ENCODE measurements around the gene INF2. TPM values are rescaled to one million over a fixed set of nuclear protein-coding genes. Genes with fewer than 3 reads are reported as not detected.
"Not testable (repeated sequence)": the region's sequence is repeated elsewhere in the genome, so short reads cannot be mapped to it uniquely, and the experiment has no call there.

Gene INF2
- total and polyA plus RNA-seq, 9 of the 15 experiments (the other 6 are each of a cell fraction or from before 2014, with no cell fraction given): 0.56 to 31.3 (median 7.8) TPM

- Histone ChIP-seq H3K36me3 (ENCODE audit: control insufficient read depth, insufficient read depth, low read length) (no peaks in the 10 kb centered on the region), H3K4me3 (no peak overlapping the region), H3K27me3 (ENCODE audit: control insufficient read depth in 2 of 2, insufficient read depth in 2 of 2, low read length in 2 of 2) (peaks cover 3 to 44% of the 10 kb centered on the region in 2 experiments; a peak in 4 of 5 replicates), H2AFZ (ENCODE audit: low read depth, low read length) (no peak overlapping the region), H3K4me1 (replicated peaks in 1 of 2; ENCODE audit: control insufficient read depth in 2 of 2, insufficient read depth in 2 of 2, low read length in 2 of 2) (peaks cover 0 to 18% of the 10 kb centered on the region in 2 experiments; a peak in 2 of 5 replicates), H3K4me2 (ENCODE audit: insufficient read depth, low read length) (no peak overlapping the region), H4K20me1 (replicated peaks; ENCODE audit: control insufficient read depth, insufficient read depth, low read length) (no peaks in the 10 kb centered on the region), H3K9ac (ENCODE audit: insufficient read depth in 1 of 2, low read depth in 2 of 2, low read length in 2 of 2) (no peak overlapping the region), H3K79me2 (ENCODE audit: control insufficient read depth, insufficient read depth, low read length) (no peaks in the 10 kb centered on the region), H3K9me3 (replicated peaks; ENCODE audit: control insufficient read depth, insufficient read depth, low read depth, low read length) (no peaks in the 10 kb centered on the region), H3K27ac (ENCODE audit: extremely low read depth, low read depth, low read length) (no peak overlapping the region), H3K9me1 (ENCODE audit: control insufficient read depth, insufficient read depth, low read length) (no peaks in the 10 kb centered on the region)
- TF ChIP-seq ZNF324 (CRISPR knock-in tag; IDR thresholded peaks at IDR 0.05): peak; percentile 67; the same call in 1 of the 2 replicates
- TF ChIP-seq AFF1 (IDR thresholded peaks at IDR 0.05; ENCODE audit: low read depth in 1 of 2, partially characterized antibody in 2 of 2): no peak
- FAIRE-seq (no peak), ATAC-seq (no peak), DNase-seq (ENCODE audit: extremely low read depth in 1 of 4, low spot score in 3 of 4) (no peak)
- WGBS (ENCODE audit: insufficient coverage, low coverage, missing lambda C conversion rate): 58% methylated on average over 2 of the region's 2 CpGs
- POLR2A ChIA-PET: no interaction called here
- CTCF ChIA-PET (ENCODE audit: low intra/inter-chr PET ratio): no interaction called here
- BruUV-seq (replicated peaks): no TSS peak
- intact Hi-C loops (cut with micrococcal nuclease): no loop called here
- in situ Hi-C loops (cut with MboI): no loop called here
Observed at GRCh38 chr14:104661086-104661485, 28.3 kb upstream of the INF2 start.

GRCh38 chr14:104661528-104662157 lies 27.8 kb upstream of the INF2 start:
- H3K79me2 ChIP-seq (ENCODE audit: control insufficient read depth, insufficient read depth, low read length); H2AFZ ChIP-seq (ENCODE audit: low read depth, low read length); BruUV-seq (replicated peaks); H3K36me3 ChIP-seq (ENCODE audit: control insufficient read depth, insufficient read depth, low read length); CTCF ChIA-PET (ENCODE audit: low intra/inter-chr PET ratio); POLR2A ChIA-PET; H3K4me3 ChIP-seq; intact Hi-C loops (cut with micrococcal nuclease); FAIRE-seq; H3K9me3 ChIP-seq (replicated peaks; ENCODE audit: control insufficient read depth, insufficient read depth, low read depth, low read length); in situ Hi-C loops (cut with MboI); H3K9ac ChIP-seq (ENCODE audit: insufficient read depth in 1 of 2, low read depth in 2 of 2, low read length in 2 of 2); H3K9me1 ChIP-seq (ENCODE audit: control insufficient read depth, insufficient read depth, low read length); DNase-seq (ENCODE audit: extremely low read depth in 1 of 4, low spot score in 3 of 4); ATAC-seq; H4K20me1 ChIP-seq (replicated peaks; ENCODE audit: control insufficient read depth, insufficient read depth, low read length); H3K4me2 ChIP-seq (ENCODE audit: insufficient read depth, low read length); H3K27ac ChIP-seq (ENCODE audit: extremely low read depth, low read depth, low read length): not testable (repeated sequence)
- 16% methylated on average over 6 of the region's 18 CpGs for WGBS (ENCODE audit: insufficient coverage, low coverage, missing lambda C conversion rate)
- Histone ChIP-seq H3K4me1 (replicated peaks in 1 of 2; ENCODE audit: control insufficient read depth in 2 of 2, insufficient read depth in 2 of 2, low read length in 2 of 2) (peaks cover 0 to 21% of the 10 kb centered on the region in 2 experiments; a peak in 2 of 5 replicates), H3K27me3 (ENCODE audit: control insufficient read depth in 2 of 2, insufficient read depth in 2 of 2, low read length in 2 of 2) (peaks cover 3 to 38% of the 10 kb centered on the region in 2 experiments; a peak in 4 of 5 replicates)

- POLR2A ChIA-PET, FAIRE-seq: not testable (repeated sequence)
Observed at GRCh38 chr14:104662472-104662871, 26.9 kb upstream of the INF2 start.

More at GRCh38 chr14:104662472-104662871, 26.9 kb upstream of the INF2 start:
- DNase-seq (ENCODE audit: extremely low read depth in 1 of 4, low spot score in 3 of 4); H3K27ac ChIP-seq (ENCODE audit: extremely low read depth, low read depth, low read length); H2AFZ ChIP-seq (ENCODE audit: low read depth, low read length); H3K4me3 ChIP-seq; ATAC-seq; H4K20me1 ChIP-seq (replicated peaks; ENCODE audit: control insufficient read depth, insufficient read depth, low read length); H3K36me3 ChIP-seq (ENCODE audit: control insufficient read depth, insufficient read depth, low read length); H3K9me1 ChIP-seq (ENCODE audit: control insufficient read depth, insufficient read depth, low read length); intact Hi-C loops (cut with micrococcal nuclease); H3K9ac ChIP-seq (ENCODE audit: insufficient read depth in 1 of 2, low read depth in 2 of 2, low read length in 2 of 2); H3K9me3 ChIP-seq (replicated peaks; ENCODE audit: control insufficient read depth, insufficient read depth, low read depth, low read length); in situ Hi-C loops (cut with MboI); CTCF ChIA-PET (ENCODE audit: low intra/inter-chr PET ratio); H3K79me2 ChIP-seq (ENCODE audit: control insufficient read depth, insufficient read depth, low read length); H3K4me2 ChIP-seq (ENCODE audit: insufficient read depth, low read length); BruUV-seq (replicated peaks): not testable (repeated sequence)
- peaks cover 0 to 31% of the 10 kb centered on the region in 2 experiments; a peak in 3 of 5 replicates for H3K27me3 ChIP-seq (ENCODE audit: control insufficient read depth in 2 of 2, insufficient read depth in 2 of 2, low read length in 2 of 2)
- H3K4me1 ChIP-seq (replicated peaks in 1 of 2; ENCODE audit: control insufficient read depth in 2 of 2, insufficient read depth in 2 of 2, low read length in 2 of 2): peaks cover 0 to 19% of the 10 kb centered on the region in 2 experiments; a peak in 2 of 5 replicates
- WGBS (ENCODE audit: insufficient coverage, low coverage, missing lambda C conversion rate): 31% methylated on average over 7 of the region's 18 CpGs

All from K562 (cell line).